Body of pancreas (tissue), 4 donors: Measurements from ENCODE around the gene TEX38.

ENCODE experiments used
- CTCF ChIP-seq, 7 experiments: fragments of 450-650 bp in 4 of 7; fragments of 200-600 bp in 3 of 7; sonication (generic) in 3 of 7; IDR thresholded peaks; one replicate each; pipeline ENCODE4 v1.5.1; 2016 to 2019; ENCODE audit warnings: antibody characterized with exemption in 7 of 7
- POLR2A ChIP-seq, 3 donors: fragments of 450-650 bp; IDR thresholded peaks; one replicate each; pipeline ENCODE4 v1.6.1; 2016; ENCODE audit warnings: antibody characterized with exemption in 3 of 3, mild to moderate bottlenecking in 2 of 3

- no peak for TF ChIP-seq CTCF (IDR thresholded peaks at IDR 0.05)
- TF ChIP-seq POLR2A (IDR thresholded peaks at IDR 0.05): no peak
Observed at GRCh38 chr1:46637444-46638083, 34.1 kb upstream of the TEX38 start.
